Liver (tissue), 9 donors: ENCODE results near the gene MDM4. TPM values are rescaled to one million over a fixed set of nuclear protein-coding genes. Genes with fewer than 3 reads are reported as not detected.
"Not testable (repeated sequence)": the region's sequence is repeated elsewhere in the genome, so short reads cannot be mapped to it uniquely, and the experiment has no call there.

Experiments used
- DNase-seq: peaks from one replicate; pipeline ENCODE4 v3.0.0-alpha.2; 2017; ENCODE audit warnings: low spot score
- H3K27ac ChIP-seq, 2 donors: one replicate each; pipeline ENCODE4 v1.7.0; 2013; ENCODE audit warnings: inconsistent platforms in 2 of 2, low read length in 2 of 2, control low read depth in 1 of 2, low read depth in 1 of 2, mild to moderate bottlenecking in 1 of 2
- H3K27me3 ChIP-seq, 4 donors: one replicate each; pipeline versions ENCODE4 v1.6.1 to v1.7.0; 2013; ENCODE audit warnings: low read length in 3 of 4, inconsistent platforms in 1 of 4, mild to moderate bottlenecking in 1 of 4, moderate library complexity in 1 of 4; ENCODE audit not compliant: control insufficient read depth in 4 of 4, insufficient read depth in 4 of 4
- H3K36me3 ChIP-seq, 4 donors: one replicate each; pipeline versions ENCODE4 v1.6.1 to v1.7.0; 2013; ENCODE audit warnings: low read length in 3 of 4, mild to moderate bottlenecking in 3 of 4, low read depth in 1 of 4, moderate library complexity in 1 of 4; ENCODE audit not compliant: control insufficient read depth in 4 of 4, insufficient read depth in 3 of 4
- H3K4me1 ChIP-seq, 4 donors: one replicate each; pipeline versions ENCODE4 v1.6.1 to v1.7.0; 2013; ENCODE audit warnings: low read length in 3 of 4, mild to moderate bottlenecking in 3 of 4, moderate library complexity in 1 of 4; ENCODE audit not compliant: control insufficient read depth in 4 of 4, insufficient read depth in 4 of 4
- H3K4me3 ChIP-seq, 3 donors: one replicate each; pipeline versions ENCODE4 v1.6.1 to v1.7.0; 2013; ENCODE audit warnings: low read length in 3 of 3, control low read depth in 1 of 3, low read depth in 1 of 3, mild to moderate bottlenecking in 1 of 3
- H3K9ac ChIP-seq, 2 donors: one replicate each; pipeline ENCODE4 v1.7.0; 2013; ENCODE audit warnings: low read length in 2 of 2, mild to moderate bottlenecking in 2 of 2, moderate library complexity in 2 of 2, control low read depth in 1 of 2, low read depth in 1 of 2
- H3K9me3 ChIP-seq, 4 donors: one replicate each; pipeline versions ENCODE4 v1.6.1 to v1.7.0; 2013; ENCODE audit warnings: low read length in 3 of 4; ENCODE audit not compliant: control insufficient read depth in 4 of 4
- EGR1 ChIP-seq, 2 donors: IDR thresholded peaks; 2 replicates each; pipeline ENCODE4 v1.6.1; 2016 to 2018; ENCODE audit warnings: antibody characterized with exemption in 2 of 2, low read depth in 2 of 2
- FOXA1 ChIP-seq: IDR thresholded peaks from 2 replicates; pipeline ENCODE4 v1.6.1; 2016; ENCODE audit warnings: antibody characterized with exemption
- FOXA2 ChIP-seq: IDR thresholded peaks from 2 replicates; pipeline ENCODE4 v1.6.1; 2016; ENCODE audit warnings: antibody characterized with exemption
- GABPA ChIP-seq, 2 donors: IDR thresholded peaks in 1 of 2; conservative IDR thresholded peaks in 1 of 2; 2 replicates each; pipeline ENCODE4 v1.6.1; 2016; ENCODE audit warnings: antibody characterized with exemption in 2 of 2, mild to moderate bottlenecking in 1 of 2, moderate library complexity in 1 of 2
- HNF4A ChIP-seq, 2 donors: conservative IDR thresholded peaks; 2 replicates each; pipeline ENCODE4 v1.6.1; 2016; ENCODE audit warnings: antibody characterized with exemption in 2 of 2, mild to moderate bottlenecking in 2 of 2
- HNF4G ChIP-seq: IDR thresholded peaks from 2 replicates; pipeline ENCODE4 v1.6.1; 2016; ENCODE audit warnings: antibody characterized with exemption
- JUND ChIP-seq, 2 donors: IDR thresholded peaks; 2 replicates each; pipeline ENCODE4 v1.6.1; 2016; ENCODE audit warnings: antibody characterized with exemption in 2 of 2
- MAX ChIP-seq: IDR thresholded peaks from 2 replicates; pipeline ENCODE4 v1.6.1; 2016; ENCODE audit warnings: antibody characterized with exemption
- RAD21 ChIP-seq, 2 donors: IDR thresholded peaks; 2 replicates each; pipeline ENCODE4 v1.6.1; 2016; ENCODE audit warnings: antibody characterized with exemption in 2 of 2, mild to moderate bottlenecking in 2 of 2
- REST ChIP-seq: IDR thresholded peaks from 2 replicates; pipeline ENCODE4 v1.6.1; 2016; ENCODE audit warnings: antibody characterized with exemption, mild to moderate bottlenecking
- RXRA ChIP-seq, 2 donors: IDR thresholded peaks; 2 replicates each; pipeline ENCODE4 v1.6.1; 2017 to 2018; ENCODE audit warnings: antibody characterized with exemption in 2 of 2, mild to moderate bottlenecking in 1 of 2
- TAF1 ChIP-seq: conservative IDR thresholded peaks from 2 replicates; pipeline ENCODE4 v1.6.1; 2016; ENCODE audit warnings: antibody characterized with exemption, mild to moderate bottlenecking
- YY1 ChIP-seq: IDR thresholded peaks from 2 replicates; pipeline ENCODE4 v1.6.1; 2016; ENCODE audit warnings: antibody characterized with exemption, mild to moderate bottlenecking
- WGBS: extraction: QIAGEN DNeasy Blood & Tissue Kit; methylation state at CpG from one replicate; pipeline ENCODE4 v1.1.7; 2013; 5-methylcytosine and 5-hydroxymethylcytosine counted together
- polyA plus RNA-seq, 2 donors: library from polyadenylated mRNA; stranded (reverse) in 1 of 2; unstranded in 1 of 2; fragments of 200-250 nt in 1 of 2; fragments of >200 nt in 1 of 2; fragmentation: Nextera tagmentation in 1 of 2; extraction: Ambion mirVana in 1 of 2; gene quantifications; one replicate each; pipeline versions ENCODE4 v1.2.1 to v1.2.3, GENCODE V29; 2013 to 2015
- total RNA-seq, 2 donors: library from RNA; depleted of rRNA; stranded (reverse); fragments of >200 nt; gene quantifications; one replicate each; pipeline ENCODE4 v1.2.3, GENCODE V29; 2014
- TF ChIP-seq, protein P1 (sequence below): IDR thresholded peaks from 2 replicates; pipeline ENCODE4 v1.6.1; 2016; ENCODE audit warnings: antibody characterized with exemption
- TF ChIP-seq, protein P2 (sequence below): IDR thresholded peaks from 2 replicates; pipeline ENCODE4 v1.6.1; 2016; ENCODE audit warnings: antibody characterized with exemption
- donor health status: healthy.
- donor health status: healthy.
- donor health status: healthy.
- donor health status: healthy.
- donor health status: healthy.

Gene MDM4
- total and polyA plus RNA-seq, 4 donors, result 1.4 to 56.5 (median 21.6) TPM

- Histone ChIP-seq H3K27me3 (no peaks in the 10 kb centered on the region), H3K27ac (no peak overlapping the region), H3K36me3 (peaks cover 0 to 14% (median under 1%) of the 10 kb centered on the region in 4 donors), H3K4me1 (no peaks in the 10 kb centered on the region), H3K4me3 (no peak overlapping the region), H3K9ac (no peak overlapping the region), H3K9me3 (no peaks in the 10 kb centered on the region)
- TF ChIP-seq, protein P1, sequence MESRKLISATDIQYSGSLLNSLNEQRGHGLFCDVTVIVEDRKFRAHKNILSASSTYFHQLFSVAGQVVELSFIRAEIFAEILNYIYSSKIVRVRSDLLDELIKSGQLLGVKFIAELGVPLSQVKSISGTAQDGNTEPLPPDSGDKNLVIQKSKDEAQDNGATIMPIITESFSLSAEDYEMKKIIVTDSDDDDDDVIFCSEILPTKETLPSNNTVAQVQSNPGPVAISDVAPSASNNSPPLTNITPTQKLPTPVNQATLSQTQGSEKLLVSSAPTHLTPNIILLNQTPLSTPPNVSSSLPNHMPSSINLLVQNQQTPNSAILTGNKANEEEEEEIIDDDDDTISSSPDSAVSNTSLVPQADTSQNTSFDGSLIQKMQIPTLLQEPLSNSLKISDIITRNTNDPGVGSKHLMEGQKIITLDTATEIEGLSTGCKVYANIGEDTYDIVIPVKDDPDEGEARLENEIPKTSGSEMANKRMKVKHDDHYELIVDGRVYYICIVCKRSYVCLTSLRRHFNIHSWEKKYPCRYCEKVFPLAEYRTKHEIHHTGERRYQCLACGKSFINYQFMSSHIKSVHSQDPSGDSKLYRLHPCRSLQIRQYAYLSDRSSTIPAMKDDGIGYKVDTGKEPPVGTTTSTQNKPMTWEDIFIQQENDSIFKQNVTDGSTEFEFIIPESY, result no peak
- TF ChIP-seq GABPA (IDR thresholded peaks at IDR 0.05 in 1 of 2, conservative IDR thresholded peaks at IDR 0.05 in 1 of 2) (no peak), HNF4A (conservative IDR thresholded peaks at IDR 0.05) (no peak), FOXA2 (no peak), RXRA (IDR thresholded peaks at IDR 0.05) (no peak), JUND (IDR thresholded peaks at IDR 0.05) (no peak), MAX (no peak), RAD21 (IDR thresholded peaks at IDR 0.05) (no peak), YY1 (no peak), FOXA1 (no peak), HNF4G (no peak), TAF1 (no peak), REST (no peak), EGR1 (IDR thresholded peaks at IDR 0.05; ENCODE audit: low read depth in 2 of 2) (no peak)
- TF ChIP-seq, protein P2, sequence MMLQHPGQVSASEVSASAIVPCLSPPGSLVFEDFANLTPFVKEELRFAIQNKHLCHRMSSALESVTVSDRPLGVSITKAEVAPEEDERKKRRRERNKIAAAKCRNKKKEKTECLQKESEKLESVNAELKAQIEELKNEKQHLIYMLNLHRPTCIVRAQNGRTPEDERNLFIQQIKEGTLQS, result no peak
- no peak for DNase-seq
- WGBS, result 83% methylated on average over 2 of the region's 2 CpGs
Observed at GRCh38 chr1:204558467-204558866, 42.3 kb downstream of the MDM4 start.

GRCh38 chr1:204560002-204560401 is 43.8 kb downstream of the MDM4 start:
- H3K9me3 ChIP-seq, result not testable (repeated sequence)

More at GRCh38 chr1:204560002-204560401, 43.8 kb downstream of the MDM4 start:
- DNase-seq, H3K4me1 ChIP-seq, H3K4me3 ChIP-seq, H3K27me3 ChIP-seq, H3K27ac ChIP-seq, H3K9ac ChIP-seq: not testable (repeated sequence)
- peaks cover 0 to 15% (median 2%) of the 10 kb centered on the region in 4 donors for H3K36me3 ChIP-seq
- WGBS, result 93% methylated on average over 6 of the region's 6 CpGs
